Liver (tissue), 10 donors: ENCODE measurements around the gene PCNX3. TPM values are rescaled to one million over a fixed set of nuclear protein-coding genes. Genes with fewer than 3 reads are reported as not detected.

Experiments used
- DNase-seq: peaks from one replicate; pipeline ENCODE4 v3.0.0-alpha.2; 2017; ENCODE audit warnings: low spot score
- H3K27ac ChIP-seq, 2 donors: one replicate each; pipeline ENCODE4 v1.7.0; 2013; ENCODE audit warnings: inconsistent platforms in 2 of 2, low read length in 2 of 2, control low read depth in 1 of 2, low read depth in 1 of 2, mild to moderate bottlenecking in 1 of 2
- H3K27me3 ChIP-seq, 4 donors: one replicate each; pipeline versions ENCODE4 v1.6.1 to v1.7.0; 2013; ENCODE audit warnings: low read length in 3 of 4, inconsistent platforms in 1 of 4, mild to moderate bottlenecking in 1 of 4, moderate library complexity in 1 of 4; ENCODE audit not compliant: control insufficient read depth in 4 of 4, insufficient read depth in 4 of 4
- H3K36me3 ChIP-seq, 4 donors: one replicate each; pipeline versions ENCODE4 v1.6.1 to v1.7.0; 2013; ENCODE audit warnings: low read length in 3 of 4, mild to moderate bottlenecking in 3 of 4, low read depth in 1 of 4, moderate library complexity in 1 of 4; ENCODE audit not compliant: control insufficient read depth in 4 of 4, insufficient read depth in 3 of 4
- H3K4me1 ChIP-seq, 4 donors: one replicate each; pipeline versions ENCODE4 v1.6.1 to v1.7.0; 2013; ENCODE audit warnings: low read length in 3 of 4, mild to moderate bottlenecking in 3 of 4, moderate library complexity in 1 of 4; ENCODE audit not compliant: control insufficient read depth in 4 of 4, insufficient read depth in 4 of 4
- H3K4me3 ChIP-seq, 3 donors: one replicate each; pipeline versions ENCODE4 v1.6.1 to v1.7.0; 2013; ENCODE audit warnings: low read length in 3 of 3, control low read depth in 1 of 3, low read depth in 1 of 3, mild to moderate bottlenecking in 1 of 3
- H3K9ac ChIP-seq, 2 donors: one replicate each; pipeline ENCODE4 v1.7.0; 2013; ENCODE audit warnings: low read length in 2 of 2, mild to moderate bottlenecking in 2 of 2, moderate library complexity in 2 of 2, control low read depth in 1 of 2, low read depth in 1 of 2
- H3K9me3 ChIP-seq, 4 donors: one replicate each; pipeline versions ENCODE4 v1.6.1 to v1.7.0; 2013; ENCODE audit warnings: low read length in 3 of 4; ENCODE audit not compliant: control insufficient read depth in 4 of 4
- ATF3 ChIP-seq: IDR thresholded peaks from 2 replicates; pipeline ENCODE4 v1.6.1; 2016; ENCODE audit warnings: antibody characterized with exemption
- CTCF ChIP-seq: fragments of 150-350 bp; IDR thresholded peaks from 2 replicates; pipeline ENCODE4 v1.5.1; 2017; ENCODE audit warnings: improper control_type of control experiment, low read depth, low read length; ENCODE audit not compliant: missing input control
- FOXA2 ChIP-seq: IDR thresholded peaks from 2 replicates; pipeline ENCODE4 v1.6.1; 2016; ENCODE audit warnings: antibody characterized with exemption
- RAD21 ChIP-seq, 2 donors: IDR thresholded peaks; 2 replicates each; pipeline ENCODE4 v1.6.1; 2016; ENCODE audit warnings: antibody characterized with exemption in 2 of 2, mild to moderate bottlenecking in 2 of 2
- WGBS: extraction: QIAGEN DNeasy Blood & Tissue Kit; methylation state at CpG from one replicate; pipeline ENCODE4 v1.1.7; 2013; 5-methylcytosine and 5-hydroxymethylcytosine counted together
- polyA plus RNA-seq, 2 donors: library from polyadenylated mRNA; stranded (reverse) in 1 of 2; unstranded in 1 of 2; fragments of 200-250 nt in 1 of 2; fragments of >200 nt in 1 of 2; fragmentation: Nextera tagmentation in 1 of 2; extraction: Ambion mirVana in 1 of 2; gene quantifications; one replicate each; pipeline versions ENCODE4 v1.2.1 to v1.2.3, GENCODE V29; 2013 to 2015
- small RNA-seq: library from RNA; depleted of rRNA; stranded (forward); fragments of <200 nt; gene quantifications from one replicate; pipeline ENCODE3, GENCODE V24; 2014
- total RNA-seq, 2 donors: library from RNA; depleted of rRNA; stranded (reverse); fragments of >200 nt; gene quantifications; one replicate each; pipeline ENCODE4 v1.2.3, GENCODE V29; 2014
- donor health status: healthy.
- donor health status: healthy.
- donor health status: healthy.
- donor health status: healthy.
- donor health status: healthy.

PCNX3 gene
- total and polyA plus RNA-seq, 4 donors, result 4.7 to 13.4 (median 12.1) TPM

- peaks cover 0 to 3% (median 0%) of the 10 kb centered on the region in 4 donors for H3K4me1 ChIP-seq
- H3K27ac ChIP-seq, result no peak overlapping the region
- H3K9ac ChIP-seq, result no peak overlapping the region
- no peak overlapping the region for H3K4me3 ChIP-seq
- H3K9me3 ChIP-seq, result no peaks in the 10 kb centered on the region
- TF ChIP-seq RAD21 (IDR thresholded peaks at IDR 0.05) (no peak), CTCF (no peak), FOXA2 (no peak), ATF3 (no peak)
- no peak for DNase-seq
- no peaks in the 10 kb centered on the region for H3K27me3 ChIP-seq
- WGBS, result 86% methylated on average over 8 of the region's 8 CpGs
- H3K36me3 ChIP-seq, result no peaks in the 10 kb centered on the region
Observed at GRCh38 chr11:65685981-65686380, 70.4 kb downstream of the PCNX3 start.

Small RNA genes within 50 kb of the gene (small RNA-seq; reads per million reads assigned to genes)
- gene MIR4489 (not detected), gene MIR4690 (0.22 reads per million, percentile 7 among the genes with 10 or more reads in this experiment)

Other genes starting within 250 kb of the PCNX3 start
- gene SLC25A45, start 233.1 kb upstream of the PCNX3 start, total RNA-seq, result 1 to 10 TPM; 5.1 to 6.8 TPM
- 1 to 10 TPM; 4.5 to 5.6 TPM for gene SLC25A45, start 233.1 kb upstream of the PCNX3 start, polyA plus RNA-seq
- 10 to 100 TPM; 20.7 to 22.8 TPM for gene FRMD8, start 229.1 kb upstream of the PCNX3 start, total RNA-seq
- 1 to 10 TPM; 2.8 to 9.4 TPM for gene FRMD8, start 229.1 kb upstream of the PCNX3 start, polyA plus RNA-seq
- gene NEAT1, start 193.0 kb upstream of the PCNX3 start, total RNA-seq, result 1,000 to 10,000 TPM in 1 of 2 donors, 10 to 100 TPM in 1; 29.6 to 1,968 TPM
- 100 to 1,000 TPM in 1 of 2 donors, 10 to 100 TPM in 1; 50.2 to 111 TPM for gene NEAT1, start 193.0 kb upstream of the PCNX3 start, polyA plus RNA-seq
- gene MALAT1, start 116.7 kb upstream of the PCNX3 start, total RNA-seq, result 1,000 to 10,000 TPM; 3,688 to 8,306 TPM
- 1,000 to 10,000 TPM in 1 of 2 donors, 10 to 100 TPM in 1; 11.9 to 3,868 TPM for gene MALAT1, start 116.7 kb upstream of the PCNX3 start, polyA plus RNA-seq
- gene SCYL1, start 90.7 kb upstream of the PCNX3 start, total RNA-seq, result 10 to 100 TPM; 33.7 to 59.5 TPM
- 10 to 100 TPM; 45.6 to 62.0 TPM for gene SCYL1, start 90.7 kb upstream of the PCNX3 start, polyA plus RNA-seq
- 10 to 100 TPM; 16.0 to 17.9 TPM for gene LTBP3, start 57.4 kb upstream of the PCNX3 start, total RNA-seq
- gene LTBP3, start 57.4 kb upstream of the PCNX3 start, polyA plus RNA-seq, result 10 to 100 TPM in 1 of 2 donors, 1 to 10 TPM in 1; 8.8 to 46.2 TPM
- gene ZNRD2, start 45.3 kb upstream of the PCNX3 start, total RNA-seq, result 10 to 100 TPM; 18.2 to 22.7 TPM
- 10 to 100 TPM; 33.3 to 39.5 TPM for gene ZNRD2, start 45.3 kb upstream of the PCNX3 start, polyA plus RNA-seq
- gene FAM89B, start 43.2 kb upstream of the PCNX3 start, total RNA-seq, result 10 to 100 TPM in 1 of 2 donors, 1 to 10 TPM in 1; 4.7 to 16.7 TPM
- gene FAM89B, start 43.2 kb upstream of the PCNX3 start, polyA plus RNA-seq, result 10 to 100 TPM in 1 of 2 donors, 1 to 10 TPM in 1; 7.7 to 11.4 TPM
- gene EHBP1L1, start 39.7 kb upstream of the PCNX3 start, total RNA-seq, result 100 to 1,000 TPM in 1 of 2 donors, 10 to 100 TPM in 1; 13.6 to 120 TPM
- 1 to 10 TPM; 1.1 to 6.5 TPM for gene EHBP1L1, start 39.7 kb upstream of the PCNX3 start, polyA plus RNA-seq
- gene KCNK7, start 20.0 kb upstream of the PCNX3 start, total RNA-seq, result under 1 TPM; 0.14 to 0.17 TPM
- gene KCNK7, start 20.0 kb upstream of the PCNX3 start, polyA plus RNA-seq, result under 1 TPM; 0.32 TPM
- gene MAP3K11, start 1.6 kb upstream of the PCNX3 start, total RNA-seq, result 10 to 100 TPM; 23.7 to 49.3 TPM
- 10 to 100 TPM; 22.9 to 49.7 TPM for gene MAP3K11, start 1.6 kb upstream of the PCNX3 start, polyA plus RNA-seq
- gene SIPA1, start 22.3 kb downstream of the PCNX3 start, total RNA-seq, result 10 to 100 TPM; 15.4 to 34.9 TPM
- 10 to 100 TPM; 16.1 to 29.5 TPM for gene SIPA1, start 22.3 kb downstream of the PCNX3 start, polyA plus RNA-seq
- gene RELA, start 47.1 kb downstream of the PCNX3 start, total RNA-seq, result 10 to 100 TPM; 11.1 to 22.6 TPM
- 10 to 100 TPM; 21.3 to 30.7 TPM for gene RELA, start 47.1 kb downstream of the PCNX3 start, polyA plus RNA-seq
- 10 to 100 TPM; 16.1 to 20.7 TPM for gene KAT5, start 96.5 kb downstream of the PCNX3 start, total RNA-seq
- gene KAT5, start 96.5 kb downstream of the PCNX3 start, polyA plus RNA-seq, result 10 to 100 TPM; 15.5 to 22.9 TPM
- 10 to 100 TPM; 20.5 to 32.4 TPM for gene RNASEH2C, start 105.0 kb downstream of the PCNX3 start, total RNA-seq
- 10 to 100 TPM; 45.7 to 72.1 TPM for gene RNASEH2C, start 105.0 kb downstream of the PCNX3 start, polyA plus RNA-seq
- 10 to 100 TPM in 1 of 2 donors, 1 to 10 TPM in 1; 4.7 to 10.8 TPM for gene AP5B1, start 165.2 kb downstream of the PCNX3 start, total RNA-seq
- gene AP5B1, start 165.2 kb downstream of the PCNX3 start, polyA plus RNA-seq, result 1 to 10 TPM; 2.0 to 5.2 TPM
- under 1 TPM in 1 of 2 donors, not detected in 1; 0.05 TPM for gene OVOL1, start 171.3 kb downstream of the PCNX3 start, total RNA-seq
- not detected for gene OVOL1, start 171.3 kb downstream of the PCNX3 start, polyA plus RNA-seq
- gene SNX32, start 218.2 kb downstream of the PCNX3 start, total RNA-seq, result under 1 TPM; under 0.01 to 0.09 TPM
- under 1 TPM; 0.02 to 0.38 TPM for gene SNX32, start 218.2 kb downstream of the PCNX3 start, polyA plus RNA-seq
- 100 to 1,000 TPM; 184 to 186 TPM for gene CFL1, start 242.4 kb downstream of the PCNX3 start, total RNA-seq
- 100 to 1,000 TPM; 377 to 498 TPM for gene CFL1, start 242.4 kb downstream of the PCNX3 start, polyA plus RNA-seq
- gene MUS81, start 244.7 kb downstream of the PCNX3 start, total RNA-seq, result 10 to 100 TPM; 20.2 to 24.7 TPM
- gene MUS81, start 244.7 kb downstream of the PCNX3 start, polyA plus RNA-seq, result 10 to 100 TPM; 11.0 to 12.9 TPM